ENCODE results near the gene BUB1B. TPM values are rescaled to one million over a fixed set of nuclear protein-coding genes. Genes with fewer than 3 reads are reported as not detected.
"Not testable (repeated sequence)": the region's sequence is repeated elsewhere in the genome, so short reads cannot be mapped to it uniquely, and the experiment has no call there.

Gene BUB1B
- total and polyA plus RNA-seq, 4 donors = 0.08 to 31.1 (median 0.84) TPM

DNA sequence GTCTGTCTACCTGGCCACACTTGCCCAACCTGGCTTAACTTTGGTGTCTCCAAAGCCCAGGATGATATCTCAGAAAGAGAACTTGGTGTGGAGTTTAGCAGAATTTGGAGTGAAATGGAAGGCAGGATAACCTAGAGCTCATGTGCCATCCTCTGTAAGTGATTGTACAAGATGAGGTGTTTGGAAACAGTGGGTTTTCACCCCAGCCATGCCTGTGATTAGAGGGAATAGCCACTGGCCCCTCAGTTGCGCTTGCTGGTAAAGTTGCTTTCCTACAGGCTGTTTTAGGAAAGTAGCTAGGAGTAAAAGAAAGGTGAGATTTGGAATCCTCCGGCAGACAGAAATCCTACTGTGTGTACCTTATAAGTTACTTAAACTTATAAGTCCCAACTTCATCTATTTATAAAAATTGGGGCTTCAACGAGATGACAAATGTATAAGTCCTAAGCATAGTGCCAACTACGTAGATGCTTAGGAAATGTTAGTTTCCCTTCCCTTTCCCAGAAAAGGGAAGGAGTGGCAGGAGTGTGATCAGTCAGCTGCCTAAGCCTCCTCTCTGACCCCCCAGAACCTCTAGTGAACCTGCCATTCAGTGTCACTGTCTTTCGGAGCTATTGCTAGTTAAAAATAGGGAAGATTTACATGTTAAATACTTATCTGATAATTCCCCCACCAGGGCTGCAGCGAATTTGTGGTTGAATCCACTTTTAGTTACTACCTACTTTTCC, 38.8 kb upstream of the BUB1B start:
- TF ChIP-seq RXRA (IDR thresholded peaks at IDR 0.05) (no peak), YY1 (IDR thresholded peaks at IDR 0.05) (no peak), FOXA2 (IDR thresholded peaks at IDR 0.05) (no peak)
- no peak for DNase-seq (ENCODE audit: low spot score)
- Histone ChIP-seq H3K4me1 (ENCODE audit: control insufficient read depth in 4 of 4, insufficient read depth in 4 of 4, low read length in 3 of 4) (no peaks in the 10 kb centered on the region), H3K9me3 (ENCODE audit: control insufficient read depth in 4 of 4, low read length in 3 of 4) (no peaks in the 10 kb centered on the region), H3K27me3 (ENCODE audit: control insufficient read depth in 4 of 4, insufficient read depth in 4 of 4, low read length in 3 of 4) (no peaks in the 10 kb centered on the region), H3K36me3 (ENCODE audit: control insufficient read depth in 4 of 4, insufficient read depth in 3 of 4, low read depth in 1 of 4, low read length in 3 of 4) (no peaks in the 10 kb centered on the region), H3K9ac (ENCODE audit: low read depth in 1 of 2, low read length in 2 of 2) (no peak overlapping the region), H3K4me3 (ENCODE audit: low read depth in 1 of 3, low read length in 3 of 3) (no peak overlapping the region), H3K27ac (ENCODE audit: low read depth in 1 of 2, low read length in 2 of 2) (no peak overlapping the region)
- WGBS = 81% methylated on average over 6 of the region's 6 CpGs

GRCh38 chr15:40122989-40123388, 37.9 kb upstream of the BUB1B start:
- WGBS = 81% methylated on average over 1 of the region's 1 CpG
- not testable (repeated sequence) for H3K27ac ChIP-seq (ENCODE audit: low read depth in 1 of 2, low read length in 2 of 2); H3K9me3 ChIP-seq (ENCODE audit: control insufficient read depth in 4 of 4, low read length in 3 of 4); H3K9ac ChIP-seq (ENCODE audit: low read depth in 1 of 2, low read length in 2 of 2); H3K27me3 ChIP-seq (ENCODE audit: control insufficient read depth in 4 of 4, insufficient read depth in 4 of 4, low read length in 3 of 4); H3K36me3 ChIP-seq (ENCODE audit: control insufficient read depth in 4 of 4, insufficient read depth in 3 of 4, low read depth in 1 of 4, low read length in 3 of 4); H3K4me3 ChIP-seq (ENCODE audit: low read depth in 1 of 3, low read length in 3 of 3); DNase-seq (ENCODE audit: low spot score); H3K4me1 ChIP-seq (ENCODE audit: control insufficient read depth in 4 of 4, insufficient read depth in 4 of 4, low read length in 3 of 4)

GRCh38 chr15:40123863-40124262, 37.0 kb upstream of the BUB1B start:
- H3K9me3 ChIP-seq (ENCODE audit: control insufficient read depth in 4 of 4, low read length in 3 of 4); H3K36me3 ChIP-seq (ENCODE audit: control insufficient read depth in 4 of 4, insufficient read depth in 3 of 4, low read depth in 1 of 4, low read length in 3 of 4); H3K27ac ChIP-seq (ENCODE audit: low read depth in 1 of 2, low read length in 2 of 2); DNase-seq (ENCODE audit: low spot score); H3K4me1 ChIP-seq (ENCODE audit: control insufficient read depth in 4 of 4, insufficient read depth in 4 of 4, low read length in 3 of 4); H3K9ac ChIP-seq (ENCODE audit: low read depth in 1 of 2, low read length in 2 of 2); H3K4me3 ChIP-seq (ENCODE audit: low read depth in 1 of 3, low read length in 3 of 3); H3K27me3 ChIP-seq (ENCODE audit: control insufficient read depth in 4 of 4, insufficient read depth in 4 of 4, low read length in 3 of 4): not testable (repeated sequence)
- 94% methylated on average over 5 of the region's 5 CpGs for WGBS

DNA sequence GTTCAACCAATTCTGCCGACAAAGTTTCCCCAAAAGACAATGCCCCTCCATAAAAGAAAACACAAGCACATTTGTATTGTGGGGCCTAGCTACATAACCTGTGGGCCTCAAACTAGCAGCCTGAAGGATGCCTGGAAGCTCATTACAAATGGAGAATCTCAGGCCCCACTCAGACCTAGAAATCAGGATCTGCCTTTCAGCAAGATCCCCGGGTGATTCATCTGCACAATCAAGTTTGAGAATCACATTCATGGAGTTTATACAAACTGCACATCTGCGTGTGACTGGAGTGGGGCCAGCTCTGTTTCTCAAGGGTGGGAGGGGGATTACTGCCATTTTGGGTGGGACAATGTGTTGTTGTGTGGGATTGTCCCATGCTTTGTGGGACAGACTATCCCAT, 36.5 kb upstream of the BUB1B start:
- not testable (repeated sequence) for H3K9ac ChIP-seq (ENCODE audit: low read depth in 1 of 2, low read length in 2 of 2); H3K9me3 ChIP-seq (ENCODE audit: control insufficient read depth in 4 of 4, low read length in 3 of 4); H3K4me3 ChIP-seq (ENCODE audit: low read depth in 1 of 3, low read length in 3 of 3); H3K27me3 ChIP-seq (ENCODE audit: control insufficient read depth in 4 of 4, insufficient read depth in 4 of 4, low read length in 3 of 4); H3K36me3 ChIP-seq (ENCODE audit: control insufficient read depth in 4 of 4, insufficient read depth in 3 of 4, low read depth in 1 of 4, low read length in 3 of 4); H3K4me1 ChIP-seq (ENCODE audit: control insufficient read depth in 4 of 4, insufficient read depth in 4 of 4, low read length in 3 of 4); DNase-seq (ENCODE audit: low spot score); H3K27ac ChIP-seq (ENCODE audit: low read depth in 1 of 2, low read length in 2 of 2)
- 86% methylated on average over 3 of the region's 3 CpGs for WGBS

DNA sequence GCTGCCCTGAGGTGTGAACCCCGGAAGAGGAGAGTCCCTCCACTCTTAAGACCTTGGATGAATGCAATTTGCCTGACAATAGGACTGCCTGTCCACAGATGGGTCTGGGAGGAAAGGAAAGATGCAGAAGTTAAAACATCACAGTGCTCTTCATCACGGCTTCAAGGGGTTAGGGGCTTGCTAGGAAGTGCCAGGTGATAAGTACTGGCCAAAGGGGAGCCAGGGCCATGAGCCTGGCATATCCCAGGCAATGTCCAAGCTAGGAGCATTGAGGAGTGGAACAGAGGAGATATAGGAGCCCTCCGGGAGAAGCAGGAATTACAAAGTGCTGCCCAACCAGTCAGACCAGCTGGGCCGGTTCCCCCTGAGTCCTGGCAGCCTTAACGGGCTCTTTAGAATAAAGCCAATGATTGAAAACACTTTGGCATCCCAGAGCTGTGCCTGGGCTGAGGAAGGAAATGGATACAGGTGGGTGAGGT, 36.0 kb upstream of the BUB1B start:
- not testable (repeated sequence) for DNase-seq (ENCODE audit: low spot score); H3K9me3 ChIP-seq (ENCODE audit: control insufficient read depth in 4 of 4, low read length in 3 of 4); H3K36me3 ChIP-seq (ENCODE audit: control insufficient read depth in 4 of 4, insufficient read depth in 3 of 4, low read depth in 1 of 4, low read length in 3 of 4); H3K4me1 ChIP-seq (ENCODE audit: control insufficient read depth in 4 of 4, insufficient read depth in 4 of 4, low read length in 3 of 4); H3K27ac ChIP-seq (ENCODE audit: low read depth in 1 of 2, low read length in 2 of 2); H3K27me3 ChIP-seq (ENCODE audit: control insufficient read depth in 4 of 4, insufficient read depth in 4 of 4, low read length in 3 of 4); H3K9ac ChIP-seq (ENCODE audit: low read depth in 1 of 2, low read length in 2 of 2); H3K4me3 ChIP-seq (ENCODE audit: low read depth in 1 of 3, low read length in 3 of 3)
- WGBS = 85% methylated on average over 4 of the region's 5 CpGs

GRCh38 chr15:40125950-40126349, 34.9 kb upstream of the BUB1B start:
- Histone ChIP-seq H3K27ac (ENCODE audit: low read depth in 1 of 2, low read length in 2 of 2) (no peak overlapping the region), H3K4me1 (ENCODE audit: control insufficient read depth in 4 of 4, insufficient read depth in 4 of 4, low read length in 3 of 4) (no peaks in the 10 kb centered on the region), H3K36me3 (ENCODE audit: control insufficient read depth in 4 of 4, insufficient read depth in 3 of 4, low read depth in 1 of 4, low read length in 3 of 4) (no peaks in the 10 kb centered on the region), H3K27me3 (ENCODE audit: control insufficient read depth in 4 of 4, insufficient read depth in 4 of 4, low read length in 3 of 4) (no peaks in the 10 kb centered on the region), H3K9me3 (ENCODE audit: control insufficient read depth in 4 of 4, low read length in 3 of 4) (no peaks in the 10 kb centered on the region), H3K9ac (ENCODE audit: low read depth in 1 of 2, low read length in 2 of 2) (no peak overlapping the region), H3K4me3 (ENCODE audit: low read depth in 1 of 3, low read length in 3 of 3) (no peak overlapping the region)
- no peak for DNase-seq (ENCODE audit: low spot score)
- WGBS = 91% methylated on average over 7 of the region's 7 CpGs
- TF ChIP-seq JUND (IDR thresholded peaks at IDR 0.05) (no peak), GABPA (IDR thresholded peaks at IDR 0.05 in 1 of 2, conservative IDR thresholded peaks at IDR 0.05 in 1 of 2) (no peak), ATF3 (IDR thresholded peaks at IDR 0.05) (no peak), HNF4G (IDR thresholded peaks at IDR 0.05) (no peak)
- TF ChIP-seq, protein P1, sequence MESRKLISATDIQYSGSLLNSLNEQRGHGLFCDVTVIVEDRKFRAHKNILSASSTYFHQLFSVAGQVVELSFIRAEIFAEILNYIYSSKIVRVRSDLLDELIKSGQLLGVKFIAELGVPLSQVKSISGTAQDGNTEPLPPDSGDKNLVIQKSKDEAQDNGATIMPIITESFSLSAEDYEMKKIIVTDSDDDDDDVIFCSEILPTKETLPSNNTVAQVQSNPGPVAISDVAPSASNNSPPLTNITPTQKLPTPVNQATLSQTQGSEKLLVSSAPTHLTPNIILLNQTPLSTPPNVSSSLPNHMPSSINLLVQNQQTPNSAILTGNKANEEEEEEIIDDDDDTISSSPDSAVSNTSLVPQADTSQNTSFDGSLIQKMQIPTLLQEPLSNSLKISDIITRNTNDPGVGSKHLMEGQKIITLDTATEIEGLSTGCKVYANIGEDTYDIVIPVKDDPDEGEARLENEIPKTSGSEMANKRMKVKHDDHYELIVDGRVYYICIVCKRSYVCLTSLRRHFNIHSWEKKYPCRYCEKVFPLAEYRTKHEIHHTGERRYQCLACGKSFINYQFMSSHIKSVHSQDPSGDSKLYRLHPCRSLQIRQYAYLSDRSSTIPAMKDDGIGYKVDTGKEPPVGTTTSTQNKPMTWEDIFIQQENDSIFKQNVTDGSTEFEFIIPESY (IDR thresholded peaks at IDR 0.05) = no peak
